GM12878 (cell line): ENCODE results near the gene TMEM135. TPM values are rescaled to one million over a fixed set of nuclear protein-coding genes. Genes with fewer than 3 reads are reported as not detected.

Experiments used
- ATAC-seq: fragments of 200-7000 bp; cut with Tn5 transposase; 3 replicates; pipeline ENCODE4 v1.9.1; 2020; ENCODE audit warnings: mild to moderate bottlenecking, moderate library complexity
- BruUV-seq: library from RNA; stranded (reverse); fragments of 400-500 nt; replicated peaks from 2 replicates; lab custom pipeline; 2021; lab: Mats Ljungman, UMichigan
- CTCF ChIA-PET: fragments of 300-600 bp; sonication (Branson Sonifier 250); formaldehyde crosslinking; extraction: SDS; loops from one replicate; lab custom pipeline; 2021; ENCODE audit warnings: inconsistent platforms; lab: Yijun Ruan, JAX
- POLR2A ChIA-PET: fragments of 350-600 bp; formaldehyde crosslinking; extraction: SDS; loops from one replicate; lab custom pipeline; 2021; ENCODE audit warnings: inconsistent platforms; lab: Charles Lee
- RAD21 ChIA-PET: fragments of 300-600 bp; sonication (Branson Sonifier 250); formaldehyde crosslinking; loops from one replicate; lab custom pipeline; 2023; ENCODE audit warnings: antibody characterized with exemption; ENCODE audit not compliant: unreplicated experiment; lab: Charles Lee
- SMC1A ChIA-PET: fragments of 300-600 bp; sonication (Branson Sonifier 250); formaldehyde crosslinking; loops from one replicate; lab custom pipeline; 2023; ENCODE audit not compliant: unreplicated experiment, uncharacterized antibody; lab: Charles Lee
- DNase-seq: peaks from one replicate; pipeline ENCODE4 v3.0.0-alpha.2; 2011; ENCODE audit warnings: low read depth, low spot score
- FAIRE-seq: peaks from 3 replicates; lab custom pipeline; 2011; peaks lifted over from hg19 to GRCh38; lab: Jason Lieb, UNC
- H2AFZ ChIP-seq: 2 replicates; pipeline ENCODE4 v1.6.0; 2011; ENCODE audit warnings: low read depth, low read length, control low read depth; ENCODE audit not compliant: control insufficient read depth
- H3K27ac ChIP-seq: 2 replicates; pipeline ENCODE4 v1.5.1; 2011; ENCODE audit warnings: control low read depth; ENCODE audit not compliant: control insufficient read depth, insufficient read depth
- H3K27me3 ChIP-seq, 2 experiments: replicated peaks in 1 of 2; 2 replicates each; pipeline versions ENCODE4 v1.6.0 to v1.6.1; 2011; ENCODE audit warnings: low read length in 1 of 2; ENCODE audit not compliant: control insufficient read depth in 2 of 2, insufficient read depth in 2 of 2
- H3K36me3 ChIP-seq, 2 experiments: 2 replicates each; pipeline ENCODE4 v1.5.1; 2011; ENCODE audit warnings: low read length in 1 of 2; ENCODE audit not compliant: control insufficient read depth in 2 of 2, insufficient read depth in 2 of 2
- H3K4me1 ChIP-seq: 2 replicates; pipeline ENCODE4 v1.6.1; 2011; ENCODE audit warnings: mild to moderate bottlenecking, low read length, moderate library complexity, mixed read lengths; ENCODE audit not compliant: control insufficient read depth, insufficient read depth
- H3K4me2 ChIP-seq: 2 replicates; pipeline ENCODE4 v1.6.0; 2011; ENCODE audit warnings: control low read depth; ENCODE audit not compliant: control insufficient read depth, insufficient read depth
- H3K4me3 ChIP-seq: fragments of 200-600 bp; sonication (generic); 2 replicates; pipeline ENCODE4 v1.5.1; 2016
- H3K79me2 ChIP-seq: 2 replicates; pipeline ENCODE4 v1.6.0; 2011; ENCODE audit warnings: low read length; ENCODE audit not compliant: control insufficient read depth, insufficient read depth
- H3K9ac ChIP-seq: 2 replicates; pipeline ENCODE4 v1.8.0; 2011; ENCODE audit warnings: low read length, control low read depth, mixed read lengths; ENCODE audit not compliant: control insufficient read depth, insufficient read depth
- H3K9me3 ChIP-seq: replicated peaks from 3 replicates; pipeline ENCODE4 v1.5.1; 2011; ENCODE audit warnings: mild to moderate bottlenecking, low read length; ENCODE audit not compliant: control insufficient read depth, insufficient read depth
- H4K20me1 ChIP-seq: 2 replicates; pipeline ENCODE4 v1.6.0; 2011; ENCODE audit not compliant: control insufficient read depth, insufficient read depth
- E4F1 ChIP-seq: fragments of 450-650 bp; IDR thresholded peaks from 2 replicates; pipeline ENCODE4 v1.6.1; 2018; ENCODE audit warnings: borderline replicate concordance, mild to moderate bottlenecking; ENCODE audit not compliant: partially characterized antibody
- FOS ChIP-seq: IDR thresholded peaks from 3 replicates; pipeline ENCODE4 v1.6.1; 2011; ENCODE audit warnings: borderline replicate concordance; ENCODE audit not compliant: insufficient read length; ENCODE audit errors: extremely low read depth
- HCFC1 ChIP-seq: fragments of 150-350 bp; IDR thresholded peaks from 2 replicates; pipeline ENCODE4 v1.6.1; 2014; ENCODE audit warnings: low read length
- IKZF1 ChIP-seq: fragments of 450-650 bp; conservative IDR thresholded peaks from 2 replicates; pipeline ENCODE4 v1.6.1; 2017; ENCODE audit warnings: antibody characterized with exemption, mild to moderate bottlenecking
- KAT2A ChIP-seq: conservative IDR thresholded peaks from 2 replicates; pipeline ENCODE4 v1.6.1; 2011; ENCODE audit warnings: low read depth, low read length; ENCODE audit not compliant: control insufficient read depth
- NFIC ChIP-seq: IDR thresholded peaks from 2 replicates; pipeline ENCODE4 v1.6.1; 2012; ENCODE audit warnings: low read depth, mild to moderate bottlenecking, inconsistent platforms, low read length, moderate library complexity
- PML ChIP-seq: IDR thresholded peaks from 2 replicates; pipeline ENCODE4 v1.6.1; 2012; ENCODE audit warnings: low read length, inconsistent platforms
- PRDM15 ChIP-seq: fragments of 450-650 bp; formaldehyde crosslinking; IDR thresholded peaks from 2 replicates; pipeline ENCODE4 v1.4.0; 2020; ENCODE audit warnings: mild to moderate bottlenecking, moderate library complexity
- RELA ChIP-seq: fragments of 450-650 bp; IDR thresholded peaks from 2 replicates; pipeline ENCODE4 v1.8.0; 2014; ENCODE audit warnings: borderline replicate concordance; ENCODE audit not compliant: partially characterized antibody
- SIN3A ChIP-seq: IDR thresholded peaks from 2 replicates; pipeline ENCODE4 v1.6.1; 2012; ENCODE audit warnings: low read depth, low read length, improper control_type of control experiment
- SIX5 ChIP-seq: IDR thresholded peaks from 2 replicates; pipeline ENCODE4 v1.6.1; 2011; ENCODE audit warnings: mild to moderate bottlenecking, low read depth, low read length, moderate library complexity; ENCODE audit not compliant: severe bottlenecking
- SUPT20H ChIP-seq: IDR thresholded peaks from 2 replicates; pipeline ENCODE4 v1.6.1; 2011; ENCODE audit warnings: low read depth, mild to moderate bottlenecking, low read length, moderate library complexity, borderline replicate concordance; ENCODE audit not compliant: control insufficient read depth
- ZBTB11 ChIP-seq: fragments of 450-650 bp; formaldehyde crosslinking; IDR thresholded peaks from 2 replicates; pipeline ENCODE4 v1.5.0; 2022; ENCODE audit warnings: mild to moderate bottlenecking, missing genetic modification characterization
- in situ Hi-C: fragments of 300-500 bp; cut with MboI; formaldehyde crosslinking; loops from 9 replicates; pipeline ENCODE4 v1.14.3; 2018; ENCODE audit warnings: mixed read lengths
- intact Hi-C: fragments of 100-400 bp; cut with micrococcal nuclease; formaldehyde crosslinking; loops from one replicate; pipeline ENCODE4 v1.14.2; 2022; ENCODE audit not compliant: unreplicated experiment
- polyA plus RNA-seq, 11 experiments: library from polyadenylated mRNA; depleted of rRNA in 4 of 11; unstranded in 6 of 11; stranded (reverse) in 5 of 11; fragments of >200 nt; fragmentation: Nextera tagmentation in 4 of 11; fragmentation: Illumina TruSeq in 1 of 11; extraction: Ambion mirVana in 4 of 11; extraction: Trizol in 1 of 11; gene quantifications; 1 replicate in 1 of 11; 2 replicates in 10 of 11; pipeline versions ENCODE4 v1.2.1 to v1.2.3, GENCODE V29; 2011 to 2016; ENCODE audit warnings: inconsistent platforms in 2 of 11, missing spikeins in 2 of 11, low read depth in 1 of 11
- total RNA-seq, 4 experiments: library from RNA; depleted of rRNA in 3 of 4; stranded (reverse); fragments of >200 nt in 3 of 4; fragmentation: Illumina TruSeq in 1 of 4; extraction: Trizol in 1 of 4; gene quantifications; 2 replicates each; pipeline versions ENCODE4 v1.2.1 to v1.2.3, GENCODE V29; 2013 to 2021
- TF ChIP-seq, protein P1 (sequence below): IDR thresholded peaks from 2 replicates; pipeline ENCODE4 v1.6.1; 2011; ENCODE audit warnings: borderline replicate concordance, low read depth, mild to moderate bottlenecking, moderate library complexity, mixed read lengths, low read length; ENCODE audit not compliant: insufficient read depth; ENCODE audit errors: extremely low read length

Gene TMEM135
- total and polyA plus RNA-seq, 10 of the 15 experiments (the other 5 are each of a cell fraction or from before 2014, with no cell fraction given), result 7.2 to 117 (median 12.9) TPM

DNA sequence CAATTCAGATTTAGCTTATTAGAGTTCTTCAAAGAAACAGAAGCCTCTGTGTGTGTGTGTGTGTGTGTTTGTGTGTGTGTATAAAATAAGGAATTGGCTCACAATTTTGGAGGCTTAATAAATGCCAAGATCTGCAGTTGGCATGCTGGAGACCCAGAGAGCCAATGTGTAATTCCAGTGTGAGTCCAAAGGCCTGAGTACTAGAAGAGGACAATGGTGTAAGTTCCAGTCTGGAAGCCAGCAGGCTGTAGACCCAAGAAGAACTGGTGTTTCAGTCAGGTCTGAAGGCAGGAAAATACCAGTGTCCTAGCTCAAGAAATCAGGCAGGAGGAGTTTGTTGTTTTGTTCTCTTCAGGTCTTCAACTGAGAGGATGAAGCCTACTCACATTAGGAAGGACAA is 20.0 kb downstream of the TMEM135 start:
- Histone ChIP-seq H3K36me3 (no peaks in the 10 kb centered on the region), H3K4me1 (no peaks in the 10 kb centered on the region), H4K20me1 (no peaks in the 10 kb centered on the region), H3K9ac (no peak overlapping the region), H3K4me2 (no peak overlapping the region), H3K79me2 (no peaks in the 10 kb centered on the region), H3K4me3 (no peak overlapping the region), H3K27ac (no peak overlapping the region), H3K9me3 (no peaks in the 10 kb centered on the region), H3K27me3 (no peaks in the 10 kb centered on the region), H2AFZ (no peak overlapping the region)
- intact Hi-C loops, result loop anchor here (2.0 kb wide), 1 partner anchor 19 kb away; no protein-coding TSS in a partner anchor
- no TSS peak for BruUV-seq
- in situ Hi-C loops, result no loop called here
- FAIRE-seq (no peak), ATAC-seq (no peak), DNase-seq (no peak)
- TF ChIP-seq SIX5 (no peak), NFIC (no peak), IKZF1 (no peak), E4F1 (no peak), RELA (no peak), SUPT20H (no peak), SIN3A (no peak), KAT2A (no peak), ZBTB11 (CRISPR knock-in tag) (no peak), FOS (no peak), PRDM15 (no peak), HCFC1 (no peak), PML (no peak)
- TF ChIP-seq, protein P1, sequence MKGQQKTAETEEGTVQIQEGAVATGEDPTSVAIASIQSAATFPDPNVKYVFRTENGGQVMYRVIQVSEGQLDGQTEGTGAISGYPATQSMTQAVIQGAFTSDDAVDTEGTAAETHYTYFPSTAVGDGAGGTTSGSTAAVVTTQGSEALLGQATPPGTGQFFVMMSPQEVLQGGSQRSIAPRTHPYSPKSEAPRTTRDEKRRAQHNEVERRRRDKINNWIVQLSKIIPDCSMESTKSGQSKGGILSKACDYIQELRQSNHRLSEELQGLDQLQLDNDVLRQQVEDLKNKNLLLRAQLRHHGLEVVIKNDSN, result no peak
- SMC1A ChIA-PET, result interaction anchor here (1.1 kb wide), 2 partner anchors 15 to 24 kb away, joined by 3 to 4 read pairs; no protein-coding TSS in a partner anchor
- RAD21 ChIA-PET, result no interaction called here
- CTCF ChIA-PET, result interaction anchor here (0.7 to 0.9 kb wide), 2 partner anchors 24 to 1490 kb away, joined by 3 read pairs; no protein-coding TSS in a partner anchor
- POLR2A ChIA-PET, result interaction anchor here (0.5 kb wide), 1 partner anchor 38 kb away, joined by 4 read pairs; no protein-coding TSS in a partner anchor
